Liver (tissue), 3 donors: Measurements from ENCODE around the gene SLC12A7.

Experiments
- CTCF ChIP-seq: fragments of 150-350 bp; IDR thresholded peaks from 2 replicates; pipeline ENCODE4 v1.5.1; 2017; ENCODE audit warnings: improper control_type of control experiment, low read depth, low read length; ENCODE audit not compliant: missing input control
- NR2F2 ChIP-seq: IDR thresholded peaks from 2 replicates; pipeline ENCODE4 v1.6.1; 2016; ENCODE audit warnings: antibody characterized with exemption
- RAD21 ChIP-seq, 2 donors: IDR thresholded peaks; 2 replicates each; pipeline ENCODE4 v1.6.1; 2016; ENCODE audit warnings: antibody characterized with exemption in 2 of 2, mild to moderate bottlenecking in 2 of 2
- YY1 ChIP-seq: IDR thresholded peaks from 2 replicates; pipeline ENCODE4 v1.6.1; 2016; ENCODE audit warnings: antibody characterized with exemption, mild to moderate bottlenecking
- TF ChIP-seq, protein P1 (sequence below): IDR thresholded peaks from 2 replicates; pipeline ENCODE4 v1.6.1; 2016; ENCODE audit warnings: antibody characterized with exemption, mild to moderate bottlenecking
- TF ChIP-seq, protein P2 (sequence below): IDR thresholded peaks from 2 replicates; pipeline ENCODE4 v1.6.1; 2016; ENCODE audit warnings: antibody characterized with exemption
- donor health status: healthy.
- donor health status: healthy.

GRCh38 chr5:1034421-1034905, 77.4 kb downstream of the SLC12A7 start:
- TF ChIP-seq RAD21 (IDR thresholded peaks at IDR 0.05) (no peak), CTCF (no peak), YY1 (no peak), NR2F2 (no peak)
- TF ChIP-seq, protein P1, sequence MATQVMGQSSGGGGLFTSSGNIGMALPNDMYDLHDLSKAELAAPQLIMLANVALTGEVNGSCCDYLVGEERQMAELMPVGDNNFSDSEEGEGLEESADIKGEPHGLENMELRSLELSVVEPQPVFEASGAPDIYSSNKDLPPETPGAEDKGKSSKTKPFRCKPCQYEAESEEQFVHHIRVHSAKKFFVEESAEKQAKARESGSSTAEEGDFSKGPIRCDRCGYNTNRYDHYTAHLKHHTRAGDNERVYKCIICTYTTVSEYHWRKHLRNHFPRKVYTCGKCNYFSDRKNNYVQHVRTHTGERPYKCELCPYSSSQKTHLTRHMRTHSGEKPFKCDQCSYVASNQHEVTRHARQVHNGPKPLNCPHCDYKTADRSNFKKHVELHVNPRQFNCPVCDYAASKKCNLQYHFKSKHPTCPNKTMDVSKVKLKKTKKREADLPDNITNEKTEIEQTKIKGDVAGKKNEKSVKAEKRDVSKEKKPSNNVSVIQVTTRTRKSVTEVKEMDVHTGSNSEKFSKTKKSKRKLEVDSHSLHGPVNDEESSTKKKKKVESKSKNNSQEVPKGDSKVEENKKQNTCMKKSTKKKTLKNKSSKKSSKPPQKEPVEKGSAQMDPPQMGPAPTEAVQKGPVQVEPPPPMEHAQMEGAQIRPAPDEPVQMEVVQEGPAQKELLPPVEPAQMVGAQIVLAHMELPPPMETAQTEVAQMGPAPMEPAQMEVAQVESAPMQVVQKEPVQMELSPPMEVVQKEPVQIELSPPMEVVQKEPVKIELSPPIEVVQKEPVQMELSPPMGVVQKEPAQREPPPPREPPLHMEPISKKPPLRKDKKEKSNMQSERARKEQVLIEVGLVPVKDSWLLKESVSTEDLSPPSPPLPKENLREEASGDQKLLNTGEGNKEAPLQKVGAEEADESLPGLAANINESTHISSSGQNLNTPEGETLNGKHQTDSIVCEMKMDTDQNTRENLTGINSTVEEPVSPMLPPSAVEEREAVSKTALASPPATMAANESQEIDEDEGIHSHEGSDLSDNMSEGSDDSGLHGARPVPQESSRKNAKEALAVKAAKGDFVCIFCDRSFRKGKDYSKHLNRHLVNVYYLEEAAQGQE = no peak
- TF ChIP-seq, protein P2, sequence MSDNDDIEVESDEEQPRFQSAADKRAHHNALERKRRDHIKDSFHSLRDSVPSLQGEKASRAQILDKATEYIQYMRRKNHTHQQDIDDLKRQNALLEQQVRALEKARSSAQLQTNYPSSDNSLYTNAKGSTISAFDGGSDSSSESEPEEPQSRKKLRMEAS = no peak
